NCI-H2107 (cell line): Measurements from ENCODE around the gene SMIM44.
"Not testable (repeated sequence)": the region's sequence is repeated elsewhere in the genome, so short reads cannot be mapped to it uniquely, and the experiment has no call there.

Source experiments
- DNase-seq: peaks from one replicate; lab custom pipeline; 2025; lab: John Stamatoyannopoulos, UW

The SMIM44 gene

GRCh38 chr19:3517638-3518037 is 34.4 kb upstream of the SMIM44 start:
- DNase-seq = no peak

GRCh38 chr19:3516675-3517207 is 33.5 kb upstream of the SMIM44 start:
- DNase-seq = peak; percentile 75

- no peak for DNase-seq
Observed at GRCh38 chr19:3515891-3516422, 32.7 kb upstream of the SMIM44 start.

- no peak for DNase-seq
Observed at GRCh38 chr19:3514930-3515329, 31.7 kb upstream of the SMIM44 start.

- no peak for DNase-seq
Observed at GRCh38 chr19:3513229-3514140, 30.2 kb upstream of the SMIM44 start.

- DNase-seq = no peak
Observed at GRCh38 chr19:3512562-3513228, 29.5 kb upstream of the SMIM44 start.

- no peak for DNase-seq
Observed at GRCh38 chr19:3511506-3512251, 28.4 kb upstream of the SMIM44 start.

- DNase-seq = no peak
Observed at GRCh38 chr19:3510727-3511126, 27.5 kb upstream of the SMIM44 start.

- DNase-seq = no peak
Observed at GRCh38 chr19:3509566-3509989, 26.3 kb upstream of the SMIM44 start.

- no peak for DNase-seq
Observed at GRCh38 chr19:3508771-3509535, 25.7 kb upstream of the SMIM44 start.

GRCh38 chr19:3508121-3508661 is 24.9 kb upstream of the SMIM44 start:
- not testable (repeated sequence) for DNase-seq

- DNase-seq = no peak
Observed at GRCh38 chr19:3507371-3508120, 24.3 kb upstream of the SMIM44 start.

- no peak for DNase-seq
Observed at GRCh38 chr19:3506384-3507340, 23.4 kb upstream of the SMIM44 start.

- DNase-seq = peak; percentile 95
Observed at GRCh38 chr19:3505598-3506383, 22.6 kb upstream of the SMIM44 start, which contains the start of gene FZR1. Gene FZR1 (plus strand): TSS chr19:3506311. CDS start chr19:3522990, 16,679 bp downstream.

GRCh38 chr19:3504735-3505134 is 21.5 kb upstream of the SMIM44 start:
- no peak for DNase-seq

GRCh38 chr19:3503036-3503572 is 19.9 kb upstream of the SMIM44 start:
- no peak for DNase-seq

- no peak for DNase-seq
Observed at GRCh38 chr19:3501780-3502179, 18.5 kb upstream of the SMIM44 start.
